Activated CD4-positive, alpha-beta T cell treated with anti-CD3 and anti-CD28 coated beads for 4 hours (primary cell): ENCODE results near the gene TMTC2.

ENCODE experiments used
- DNase-seq, 2 donors: peaks; one replicate each; pipeline ENCODE4 v3.0.0-alpha.2; 2020

Gene TMTC2

GRCh38 chr12:83153177-83153576 lies 466.5 kb downstream of the TMTC2 start:
- no peak for DNase-seq

DNA sequence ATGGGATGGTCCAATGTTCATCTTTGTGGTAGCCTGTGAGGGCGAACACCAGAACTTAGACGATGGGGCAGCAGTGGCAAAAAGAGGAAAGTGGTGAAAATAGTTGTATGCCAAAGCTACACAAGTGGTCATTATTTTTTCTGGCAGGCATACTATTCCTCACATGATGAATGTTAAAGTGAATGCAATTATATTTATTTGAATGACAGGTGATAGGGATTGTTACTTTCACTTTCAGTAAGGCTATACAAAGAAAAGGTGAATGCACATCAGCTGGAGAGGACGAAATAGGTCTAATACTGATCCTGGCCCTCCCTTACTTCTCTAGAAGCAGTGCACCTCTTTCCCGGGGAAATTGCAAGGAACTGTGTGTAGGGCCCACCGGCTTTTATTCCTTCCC lies 470.1 kb downstream of the TMTC2 start:
- DNase-seq: no peak

- no peak for DNase-seq
Measured at GRCh38 chr12:83157604-83158003, 470.9 kb downstream of the TMTC2 start.

DNA sequence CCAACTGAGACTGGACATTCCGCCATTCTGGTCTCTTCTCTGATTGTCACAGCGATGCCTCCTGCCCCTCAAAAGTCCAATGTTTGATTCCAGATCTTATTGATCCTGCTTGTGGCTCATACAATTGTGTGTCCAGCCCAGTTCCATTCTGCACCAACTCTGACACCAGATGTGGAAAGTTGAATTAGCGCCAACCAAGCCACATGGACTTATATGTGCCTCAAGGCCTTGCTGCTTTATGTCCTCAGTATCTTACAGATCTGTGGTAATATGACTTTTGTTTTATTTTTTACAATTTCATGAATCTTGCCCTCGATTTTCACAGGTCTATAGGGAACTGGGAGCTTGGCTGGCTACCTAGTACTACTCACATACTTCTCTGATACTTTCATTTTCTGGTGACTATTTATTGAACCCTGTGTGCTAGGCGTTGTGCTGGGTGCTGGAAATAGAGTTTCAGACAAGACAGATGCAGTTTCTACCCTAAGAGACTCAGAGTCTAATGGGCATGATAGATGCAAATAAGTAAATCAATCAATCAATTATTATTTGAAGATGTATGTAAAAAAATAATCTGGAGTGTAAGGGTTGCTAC lies 472.0 kb downstream of the TMTC2 start:
- DNase-seq: no peak

GRCh38 chr12:83161456-83161855 lies 474.8 kb downstream of the TMTC2 start:
- no peak for DNase-seq

- no peak for DNase-seq
Measured at GRCh38 chr12:83168751-83169150, 482.0 kb downstream of the TMTC2 start.

DNA sequence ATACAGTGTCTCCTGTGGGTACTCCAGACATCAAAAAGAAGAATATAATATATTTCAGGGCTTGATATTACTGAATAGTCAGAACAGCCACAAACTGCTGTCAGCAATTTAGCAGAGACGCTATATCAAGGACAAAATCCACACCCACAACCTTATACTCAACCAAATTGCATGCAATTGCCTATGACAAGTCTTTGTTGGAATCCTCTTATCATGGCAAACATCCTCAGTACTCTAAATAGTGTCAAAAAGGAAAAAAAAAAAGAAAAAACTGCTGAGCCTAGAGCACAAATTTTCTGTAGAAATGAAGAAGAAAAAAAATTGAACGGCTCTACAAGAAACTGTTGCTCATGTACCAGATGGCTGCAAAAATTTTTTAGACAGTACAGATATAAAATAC lies 485.7 kb downstream of the TMTC2 start:
- DNase-seq: no peak

DNA sequence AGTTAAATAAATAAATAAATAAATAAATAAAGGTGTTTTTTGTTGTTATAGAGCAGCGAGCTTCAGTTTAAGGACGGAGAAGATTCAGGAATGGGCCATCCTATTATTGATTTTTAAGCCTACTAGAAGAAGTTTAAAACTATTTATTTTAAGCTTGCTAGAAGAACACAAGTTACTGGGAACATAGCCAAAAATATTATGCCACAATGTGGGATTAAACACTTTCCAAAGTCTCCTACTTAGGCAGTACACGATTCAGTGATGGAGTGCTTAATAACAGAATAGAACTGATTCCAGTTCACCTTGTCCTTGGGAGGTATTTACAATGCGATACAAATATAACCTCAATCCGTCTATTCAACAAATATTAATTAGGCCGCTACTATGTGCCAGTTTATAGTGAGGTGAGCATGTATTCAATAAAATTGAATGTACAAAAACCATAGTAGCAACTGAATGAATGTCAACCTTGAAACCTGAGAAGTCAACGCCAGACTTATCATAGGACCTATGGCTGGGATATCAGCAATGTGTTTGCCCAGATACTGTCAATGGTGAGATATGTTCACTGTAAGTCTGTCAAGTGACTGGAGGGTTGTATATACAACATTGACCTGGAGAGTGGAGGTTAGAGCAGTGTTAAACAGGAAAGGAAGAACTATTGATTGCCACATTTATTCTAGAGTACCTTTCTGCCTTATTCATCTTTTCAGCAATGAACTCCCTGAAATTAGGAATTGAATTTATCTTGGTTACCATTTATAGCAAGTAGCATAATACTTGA lies 486.4 kb downstream of the TMTC2 start:
- DNase-seq: no peak

DNA sequence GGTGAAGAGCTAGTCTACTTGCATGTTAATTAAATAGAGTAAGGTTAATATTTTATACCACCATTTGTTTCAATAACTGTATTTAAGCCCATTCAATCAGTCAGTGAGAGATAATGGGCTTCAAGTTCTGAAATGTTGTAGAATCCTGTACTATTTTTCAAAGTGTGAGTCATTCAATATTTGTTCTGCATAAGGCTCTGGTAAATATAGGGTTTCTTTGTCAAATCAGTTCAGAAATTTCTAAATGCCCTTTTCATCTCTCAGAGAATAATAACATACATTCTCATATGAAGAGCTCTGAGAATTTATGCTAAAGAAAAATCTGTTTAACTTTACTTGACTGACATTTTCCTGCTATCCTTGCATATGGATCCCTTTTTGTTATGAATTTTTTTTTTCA lies 493.3 kb downstream of the TMTC2 start:
- DNase-seq: no peak

DNA sequence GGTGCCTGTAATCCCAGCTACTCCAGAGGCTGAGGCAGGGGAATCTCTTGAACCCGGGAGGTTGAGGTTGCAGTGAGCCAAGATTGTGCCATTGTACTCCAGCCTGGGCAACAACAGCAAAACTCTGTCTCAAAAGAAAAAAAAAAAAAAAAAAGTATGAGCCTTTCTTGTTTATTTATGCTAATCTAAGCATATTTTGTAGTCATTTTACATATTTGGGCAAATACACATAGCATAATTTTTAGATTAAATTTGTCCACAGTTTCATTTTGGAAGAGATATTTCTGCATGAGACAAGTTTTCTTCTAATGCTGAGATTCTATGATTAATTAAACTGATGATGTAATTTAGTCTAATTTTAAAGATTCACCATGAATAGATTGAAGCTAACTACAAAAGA lies 494.4 kb downstream of the TMTC2 start:
- DNase-seq: no peak

- DNase-seq: no peak
Measured at GRCh38 chr12:83183132-83183531, 496.4 kb downstream of the TMTC2 start.
